HG02840 (cell line): Measurements from ENCODE around the gene STRADB.
"Not testable (repeated sequence)": the region's sequence is repeated elsewhere in the genome, so short reads cannot be mapped to it uniquely, and the experiment has no call there.

Experiments used
- ATAC-seq: cut with Tn5 transposase; IDR thresholded peaks from one replicate; pipeline ENCODE4 v1.9.1; 2021; ENCODE audit warnings: mild to moderate bottlenecking, moderate library complexity, moderate number of reproducible peaks; ENCODE audit not compliant: unreplicated experiment, low FRiP score

STRADB gene

DNA sequence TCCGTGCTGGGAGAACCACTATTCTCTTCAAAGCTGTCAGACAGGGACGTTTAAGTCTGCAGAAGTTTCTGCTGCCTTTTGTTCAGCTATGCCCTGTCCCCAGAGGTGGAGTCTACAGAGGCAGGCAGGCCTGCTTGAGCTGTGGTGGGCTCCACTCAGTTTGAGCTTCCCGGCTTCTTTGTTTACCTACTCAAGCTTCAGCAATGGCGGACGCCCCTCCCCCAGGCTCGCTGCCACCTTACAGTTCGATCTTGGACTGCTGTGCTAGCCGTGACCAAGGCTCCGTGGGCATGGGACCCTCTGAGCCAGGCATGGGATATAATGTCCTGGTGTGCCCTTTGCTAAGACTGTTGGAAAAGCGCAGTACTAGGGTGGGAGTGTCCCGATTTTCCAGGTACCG lies 21.2 kb upstream of the STRADB start:
- ATAC-seq = not testable (repeated sequence)

DNA sequence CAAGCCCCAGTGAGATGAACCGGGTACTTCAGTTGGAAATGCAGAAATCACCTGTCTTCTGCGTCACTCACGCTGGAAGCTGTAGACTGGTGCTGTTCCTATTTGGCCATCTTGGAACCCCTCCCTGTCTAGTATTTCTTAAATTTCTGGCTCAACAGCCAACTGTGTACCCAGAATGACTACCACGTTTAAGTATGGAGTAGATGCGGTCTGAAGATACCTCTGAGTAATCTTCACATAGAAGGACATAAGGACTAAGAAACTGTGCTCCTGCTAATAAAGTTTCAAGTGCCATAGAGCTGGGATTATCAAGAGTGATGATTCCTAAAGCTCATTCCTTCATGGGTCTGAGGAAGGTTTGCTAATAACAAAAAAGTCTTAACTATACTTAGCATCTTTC lies 20.7 kb upstream of the STRADB start:
- ATAC-seq = no peak

- ATAC-seq = no peak
These were observed 19.4 kb upstream of the STRADB start for GRCh38 chr2:201432038-201432620.

GRCh38 chr2:201432621-201433393 lies 18.7 kb upstream of the STRADB start:
- ATAC-seq = no peak

- no peak for ATAC-seq
These were observed 18.0 kb upstream of the STRADB start for GRCh38 chr2:201433394-201433995.

- no peak for ATAC-seq
These were observed 15.4 kb upstream of the STRADB start for GRCh38 chr2:201436141-201436540.

GRCh38 chr2:201439336-201439922 lies 12.1 kb upstream of the STRADB start:
- ATAC-seq = not testable (repeated sequence)

DNA sequence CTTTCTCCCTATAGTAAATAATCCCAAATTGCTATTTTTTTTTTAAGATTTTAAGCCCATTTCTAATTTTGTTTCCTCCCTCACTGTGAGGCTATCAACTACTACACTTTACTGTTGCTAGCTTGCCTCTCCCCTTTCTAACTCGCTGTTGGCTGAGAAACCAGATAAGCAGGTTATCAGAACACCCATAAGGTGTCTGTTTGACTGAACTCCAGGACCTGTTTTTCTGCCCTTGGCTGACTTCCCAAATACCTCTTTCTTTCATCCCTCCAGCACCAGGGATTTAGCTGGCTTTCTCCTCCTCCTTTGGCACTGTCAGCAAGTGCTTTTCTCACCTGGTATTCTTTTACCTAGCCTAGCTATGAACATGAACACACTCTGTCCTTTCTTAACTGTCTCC lies 11.4 kb upstream of the STRADB start:
- ATAC-seq = no peak

GRCh38 chr2:201441409-201441808 lies 10.1 kb upstream of the STRADB start:
- no peak for ATAC-seq

GRCh38 chr2:201444746-201445465 lies 6.6 kb upstream of the STRADB start:
- no peak for ATAC-seq

DNA sequence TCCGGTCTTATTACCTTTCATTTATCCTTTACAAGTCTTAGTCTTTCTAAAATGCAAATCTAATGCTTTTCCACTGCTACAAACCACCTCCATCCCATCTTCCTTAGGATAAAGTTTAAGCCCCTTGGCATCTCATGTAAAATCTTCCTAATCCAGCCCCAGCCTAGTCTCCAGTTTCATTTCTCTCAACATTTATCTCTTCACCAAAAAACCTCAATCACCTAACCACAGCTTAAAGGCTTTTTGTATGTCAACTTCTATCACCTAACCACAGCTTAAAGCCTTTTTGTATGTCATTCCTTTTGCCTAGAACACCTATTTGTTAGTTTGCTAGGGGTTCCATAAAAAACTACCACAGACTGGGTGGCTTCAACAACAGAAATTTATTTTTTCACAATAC lies 4.5 kb upstream of the STRADB start:
- no peak for ATAC-seq

GRCh38 chr2:201448061-201448460 lies 3.5 kb upstream of the STRADB start:
- no peak for ATAC-seq

DNA sequence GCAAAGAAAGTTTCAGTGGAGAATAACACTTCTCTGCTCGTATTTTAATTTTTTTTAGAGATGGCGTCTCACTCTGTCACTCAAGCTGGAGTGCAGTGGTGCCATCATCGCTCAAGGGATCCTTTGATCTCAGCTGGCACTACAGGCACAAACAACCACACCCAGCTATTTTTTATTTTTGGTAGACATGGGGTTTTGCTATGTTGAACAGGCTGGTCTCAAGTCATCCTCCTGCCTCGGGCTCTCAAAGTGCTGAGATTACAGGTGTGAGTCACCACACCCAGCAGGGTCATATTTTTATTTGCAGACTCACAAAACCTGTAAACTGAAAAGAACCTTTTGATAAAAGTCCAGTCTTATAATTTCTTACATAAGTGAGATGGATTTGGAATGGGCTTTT lies 2.8 kb upstream of the STRADB start:
- ATAC-seq = no peak

- peak; percentile 30 for ATAC-seq
These were observed 617 bp upstream of the STRADB start for GRCh38 chr2:201450954-201451291.

GRCh38 chr2:201452058-201452921 lies 750 bp downstream of the STRADB start:
- ATAC-seq = peak; percentile 27

DNA sequence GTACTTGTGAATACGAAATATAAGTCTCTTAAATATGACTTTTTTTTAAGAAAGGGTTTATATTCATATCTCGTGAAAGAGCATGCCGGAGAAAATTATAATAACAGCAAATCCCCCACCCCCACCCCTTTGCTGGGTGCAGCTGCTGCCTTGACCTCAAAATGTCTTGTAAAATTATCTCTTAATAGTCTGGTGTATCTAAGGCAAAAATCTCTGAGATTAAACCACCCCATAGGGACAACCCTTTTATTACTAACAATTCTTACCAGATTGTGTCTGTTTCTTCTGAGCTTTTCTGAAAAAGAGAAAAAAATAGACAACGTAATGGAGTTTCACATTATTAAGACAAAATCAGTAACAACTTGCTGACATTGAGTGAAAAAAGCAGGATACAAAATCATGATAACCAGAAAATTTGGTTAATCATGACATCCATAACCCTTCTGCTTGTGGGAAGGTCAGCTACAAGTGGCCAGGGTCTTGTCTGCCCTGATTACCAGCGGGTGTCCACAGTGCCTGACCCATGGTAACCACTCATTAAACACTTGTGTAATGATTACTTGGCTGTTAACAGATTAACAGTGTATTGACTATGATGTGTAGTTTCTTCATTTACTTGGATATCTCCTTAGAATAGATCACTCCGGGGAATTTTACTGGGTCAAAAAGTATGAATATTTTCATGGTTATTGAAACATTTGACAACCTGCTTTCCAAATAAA lies 1.5 kb downstream of the STRADB start:
- no peak for ATAC-seq

DNA sequence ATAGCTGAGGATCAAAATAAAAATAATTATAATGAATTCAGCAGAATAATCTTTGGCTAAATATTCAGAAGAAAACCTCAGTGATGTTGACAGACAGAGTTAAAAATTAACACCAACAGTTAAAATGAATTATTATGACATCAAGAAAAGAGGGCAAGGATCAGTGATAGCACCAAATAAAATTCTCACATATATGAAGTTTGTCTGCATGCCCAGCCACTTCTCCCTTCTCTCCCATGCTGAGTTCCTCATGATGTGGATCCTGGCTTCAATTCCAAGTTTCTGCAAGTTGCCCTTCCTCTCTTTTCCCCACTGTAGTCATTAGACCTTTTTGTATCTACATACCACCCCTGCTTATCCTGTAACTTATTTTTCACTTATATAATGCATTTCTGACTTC lies 6.8 kb downstream of the STRADB start:
- ATAC-seq = no peak

DNA sequence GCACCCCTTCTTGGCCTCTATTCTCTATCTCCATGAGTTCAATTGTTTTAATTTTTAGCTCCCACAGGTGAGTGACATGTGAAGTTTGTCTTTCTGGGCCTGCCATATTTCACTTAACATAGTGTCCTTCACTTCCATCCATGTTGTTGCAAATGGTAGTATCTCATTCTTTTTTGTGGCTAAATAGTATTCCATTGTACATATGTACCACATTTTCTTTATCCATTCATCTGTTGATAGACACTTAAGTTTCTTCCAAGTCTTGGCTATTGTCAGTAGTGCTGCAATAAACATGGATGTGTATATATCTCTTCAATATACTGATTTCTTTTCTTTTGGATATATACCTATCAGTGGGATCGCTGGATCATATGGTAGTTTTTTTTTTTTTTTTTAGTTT lies 9.0 kb downstream of the STRADB start:
- no peak for ATAC-seq

DNA sequence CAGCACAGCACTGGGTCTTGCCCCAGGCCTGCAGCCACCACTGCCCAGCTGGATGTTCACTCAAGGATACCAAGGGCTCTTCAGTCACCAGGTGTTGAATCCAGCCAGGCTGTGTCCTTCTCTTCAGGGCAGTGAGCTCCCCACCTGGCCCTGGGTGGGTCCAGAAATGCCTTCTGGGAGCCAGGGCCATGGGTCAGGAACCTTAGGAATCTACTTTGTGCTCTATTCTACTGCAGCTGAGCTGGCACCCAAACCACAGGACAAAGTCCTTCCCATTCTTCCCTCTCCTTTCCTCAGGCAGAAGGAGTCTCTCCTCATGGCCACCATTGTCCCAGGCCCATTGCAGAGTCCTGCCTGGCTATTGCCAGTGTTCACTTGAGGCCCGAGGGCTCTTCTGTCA lies 13.0 kb downstream of the STRADB start:
- ATAC-seq = no peak
